Neural progenitor cell (in vitro differentiated cells): Measurements from ENCODE around the gene WDR70. TPM values are rescaled to one million over a fixed set of nuclear protein-coding genes. Genes with fewer than 3 reads are reported as not detected.
"Not testable (repeated sequence)": the region's sequence is repeated elsewhere in the genome, so short reads cannot be mapped to it uniquely, and the experiment has no call there.

ENCODE experiments used
- DNase-seq: peaks from one replicate; pipeline ENCODE4 v3.0.0-alpha.2; 2016; ENCODE audit warnings: low spot score
- H2AFZ ChIP-seq: fragments of 200-600 bp; sonication (generic); replicated peaks from 2 replicates; pipeline ENCODE4 v1.6.1; 2016; ENCODE audit warnings: antibody characterized with exemption
- H3F3A ChIP-seq: fragments of 200-600 bp; sonication (generic); 2 replicates; pipeline ENCODE4 v1.6.1; 2016; ENCODE audit warnings: antibody characterized with exemption, low read depth
- H3K27ac ChIP-seq: fragments of 200-600 bp; sonication (generic); 2 replicates; pipeline ENCODE4 v1.5.1; 2016; ENCODE audit warnings: mild to moderate bottlenecking
- H3K27me3 ChIP-seq: fragments of 200-600 bp; sonication (generic); 2 replicates; pipeline ENCODE4 v1.6.1; 2016; ENCODE audit warnings: mild to moderate bottlenecking, moderate library complexity
- H3K36me3 ChIP-seq: fragments of 200-600 bp; sonication (generic); 2 replicates; pipeline ENCODE4 v1.5.1; 2016
- H3K4me1 ChIP-seq: fragments of 200-600 bp; sonication (generic); 2 replicates; pipeline ENCODE4 v1.6.1; 2016; ENCODE audit warnings: mixed run types
- H3K4me2 ChIP-seq: fragments of 200-600 bp; sonication (generic); 2 replicates; pipeline ENCODE4 v1.6.1; 2016
- H3K4me3 ChIP-seq: fragments of 200-600 bp; sonication (generic); 2 replicates; pipeline ENCODE4 v1.5.1; 2016
- H3K79me2 ChIP-seq: fragments of 200-600 bp; sonication (generic); 2 replicates; pipeline ENCODE4 v1.6.1; 2016; ENCODE audit warnings: low read depth
- H3K9ac ChIP-seq: fragments of 200-600 bp; sonication (generic); 2 replicates; pipeline ENCODE4 v1.6.1; 2016
- H3K9me3 ChIP-seq: fragments of 200-600 bp; sonication (generic); 2 replicates; pipeline ENCODE4 v1.5.1; 2016; ENCODE audit warnings: low read depth
- H4K20me1 ChIP-seq: fragments of 200-600 bp; sonication (generic); 2 replicates; pipeline ENCODE4 v1.6.1; 2016; ENCODE audit warnings: low read depth
- H3K27ac Mint-ChIP-seq: 3 replicates; pipeline ENCODE4 v1.8.0; 2021; ENCODE audit warnings: mixed read lengths
- H3K27me3 Mint-ChIP-seq: 2 replicates; pipeline ENCODE4 v1.8.0; 2022; ENCODE audit warnings: low read depth, mild to moderate bottlenecking, inconsistent platforms, moderate library complexity, mixed read lengths; ENCODE audit not compliant: insufficient read depth
- H3K36me3 Mint-ChIP-seq: 3 replicates; pipeline ENCODE4 v1.8.0; 2021; ENCODE audit warnings: mixed read lengths
- H3K4me1 Mint-ChIP-seq: 3 replicates; pipeline ENCODE4 v1.8.0; 2021; ENCODE audit warnings: mixed read lengths
- H3K4me3 Mint-ChIP-seq: 3 replicates; pipeline ENCODE4 v1.8.0; 2021; ENCODE audit warnings: mild to moderate bottlenecking, moderate library complexity, mixed read lengths
- H3K9me3 Mint-ChIP-seq: 3 replicates; pipeline ENCODE4 v1.8.0; 2020; ENCODE audit warnings: mixed read lengths
- CTCF ChIP-seq: fragments of 200-600 bp; sonication (generic); IDR thresholded peaks from 2 replicates; pipeline ENCODE4 v1.5.1; 2017; ENCODE audit warnings: antibody characterized with exemption, mild to moderate bottlenecking
- EZH2 ChIP-seq: fragments of 200-600 bp; sonication (generic); IDR thresholded peaks from 2 replicates; pipeline ENCODE4 v1.6.1; 2017; ENCODE audit warnings: antibody characterized with exemption, mild to moderate bottlenecking, moderate library complexity
- EZH2phosphoT487 ChIP-seq: fragments of 200-600 bp; sonication (generic); IDR thresholded peaks from 2 replicates; pipeline ENCODE4 v1.6.1; 2017; ENCODE audit warnings: antibody characterized with exemption
- total RNA-seq: library from RNA; depleted of rRNA; stranded (reverse); fragments of >200 nt; gene quantifications from 2 replicates; pipeline ENCODE4 v1.2.3, GENCODE V29; 2015; ENCODE audit warnings: low replicate concordance

The WDR70 gene
- total RNA-seq, 1 donor from 2014 or later: 46.2 TPM

- Histone ChIP-seq H3K27ac (no peak overlapping the region), H3K9me3 (no peaks in the 10 kb centered on the region), H3K9ac (no peak overlapping the region), H4K20me1 (no peaks in the 10 kb centered on the region), H3F3A (no peaks in the 10 kb centered on the region), H3K27me3 (no peaks in the 10 kb centered on the region), H3K4me3 (no peak overlapping the region), H2AFZ (no peak overlapping the region), H3K36me3 (no peaks in the 10 kb centered on the region), H3K4me1 (no peaks in the 10 kb centered on the region), H3K4me2 (no peak overlapping the region), H3K79me2 (no peaks in the 10 kb centered on the region)
- H3K4me3 Mint-ChIP-seq: no peak overlapping the region
- H3K9me3 Mint-ChIP-seq: no peaks in the 10 kb centered on the region
- no peak overlapping the region for H3K27ac Mint-ChIP-seq
- no peak for TF ChIP-seq EZH2
- no peak for TF ChIP-seq CTCF
- no peak for TF ChIP-seq EZH2phosphoT487
- H3K27me3 Mint-ChIP-seq: no peaks in the 10 kb centered on the region
- no peak for DNase-seq
- H3K36me3 Mint-ChIP-seq: no peaks in the 10 kb centered on the region
- H3K4me1 Mint-ChIP-seq: no peaks in the 10 kb centered on the region
These were observed 203.1 kb downstream of the WDR70 start for GRCh38 chr5:37582202-37582601.

GRCh38 chr5:37593292-37593691 is 214.2 kb downstream of the WDR70 start:
- not testable (repeated sequence) for H3K4me3 Mint-ChIP-seq, H3K9me3 ChIP-seq, H4K20me1 ChIP-seq, H3K4me1 Mint-ChIP-seq, H3F3A ChIP-seq, H3K4me2 ChIP-seq, DNase-seq, H3K4me3 ChIP-seq, H3K9me3 Mint-ChIP-seq, H3K27me3 ChIP-seq, H3K9ac ChIP-seq, H3K36me3 ChIP-seq, H3K36me3 Mint-ChIP-seq, H3K79me2 ChIP-seq, H3K27me3 Mint-ChIP-seq, H3K27ac ChIP-seq, H3K4me1 ChIP-seq, H3K27ac Mint-ChIP-seq, H2AFZ ChIP-seq

- not testable (repeated sequence) for H3K36me3 Mint-ChIP-seq, H3K4me1 ChIP-seq, H3K27me3 ChIP-seq, H3K9me3 ChIP-seq, H3K9ac ChIP-seq, H3K27me3 Mint-ChIP-seq, H2AFZ ChIP-seq, H3K4me3 ChIP-seq, H3K4me3 Mint-ChIP-seq, H3K4me1 Mint-ChIP-seq, H3K9me3 Mint-ChIP-seq, H3K4me2 ChIP-seq, H3K27ac Mint-ChIP-seq, H3K79me2 ChIP-seq, DNase-seq, H4K20me1 ChIP-seq, H3K36me3 ChIP-seq, H3F3A ChIP-seq, H3K27ac ChIP-seq
These were observed 215.7 kb downstream of the WDR70 start for GRCh38 chr5:37594864-37595263.

GRCh38 chr5:37598733-37599132 is 219.6 kb downstream of the WDR70 start:
- no peak overlapping the region for H3K27ac Mint-ChIP-seq
- H3K27me3 ChIP-seq: no peaks in the 10 kb centered on the region

GRCh38 chr5:37601163-37601562 is 222.0 kb downstream of the WDR70 start:
- no peaks in the 10 kb centered on the region for H3K27me3 ChIP-seq
- no peaks in the 10 kb centered on the region for H3K4me1 Mint-ChIP-seq
- no peak overlapping the region for H3K27ac Mint-ChIP-seq
- H3K4me1 ChIP-seq: no peaks in the 10 kb centered on the region
- H3K27me3 Mint-ChIP-seq: no peaks in the 10 kb centered on the region
- H3K4me2 ChIP-seq: no peak overlapping the region
- no peak overlapping the region for H3K4me3 ChIP-seq
- H3K9me3 Mint-ChIP-seq: peaks cover 14% of the 10 kb centered on the region
- peaks cover 7% of the 10 kb centered on the region for H3K36me3 Mint-ChIP-seq
- TF ChIP-seq EZH2: no peak
- TF ChIP-seq EZH2phosphoT487: no peak
- no peak for TF ChIP-seq CTCF
- no peak overlapping the region for H3K4me3 Mint-ChIP-seq
- no peak overlapping the region for H3K9ac ChIP-seq
- no peak overlapping the region for H2AFZ ChIP-seq
- no peaks in the 10 kb centered on the region for H3K79me2 ChIP-seq
- DNase-seq: no peak
- H3K9me3 ChIP-seq: no peaks in the 10 kb centered on the region
- no peaks in the 10 kb centered on the region for H3K36me3 ChIP-seq
- H4K20me1 ChIP-seq: no peaks in the 10 kb centered on the region
- no peaks in the 10 kb centered on the region for H3F3A ChIP-seq
- H3K27ac ChIP-seq: no peak overlapping the region

More at GRCh38 chr5:37598733-37599132, 219.6 kb downstream of the WDR70 start:
- Mint-ChIP-seq H3K27me3 (no peaks in the 10 kb centered on the region), H3K4me3 (no peak overlapping the region), H3K9me3 (peaks cover 14% of the 10 kb centered on the region), H3K36me3 (peaks cover 7% of the 10 kb centered on the region), H3K4me1 (no peaks in the 10 kb centered on the region)
- TF ChIP-seq EZH2: no peak
- DNase-seq: no peak
- Histone ChIP-seq H3K9ac (no peak overlapping the region), H4K20me1 (no peaks in the 10 kb centered on the region), H3F3A (no peaks in the 10 kb centered on the region), H3K36me3 (no peaks in the 10 kb centered on the region), H3K27ac (no peak overlapping the region), H3K4me1 (no peaks in the 10 kb centered on the region), H2AFZ (no peak overlapping the region), H3K4me3 (no peak overlapping the region), H3K9me3 (no peaks in the 10 kb centered on the region), H3K79me2 (no peaks in the 10 kb centered on the region), H3K4me2 (no peak overlapping the region)
